Peyer's patch (tissue), 4 donors: ENCODE results near the gene KISS1.

Experiments
- CTCF ChIP-seq, 6 experiments: fragments of 450-650 bp in 4 of 6; fragments of 200-600 bp in 2 of 6; sonication (generic) in 1 of 6; IDR thresholded peaks; one replicate each; pipeline ENCODE4 v1.5.1; 2017 to 2019; ENCODE audit warnings: antibody characterized with exemption in 6 of 6, mild to moderate bottlenecking in 3 of 6, moderate library complexity in 1 of 6
- POLR2A ChIP-seq, 2 donors: fragments of 450-650 bp; IDR thresholded peaks; one replicate each; pipeline ENCODE4 v1.5.1; 2017; ENCODE audit warnings: antibody characterized with exemption in 2 of 2, mild to moderate bottlenecking in 2 of 2, moderate library complexity in 2 of 2

- TF ChIP-seq CTCF (IDR thresholded peaks at IDR 0.05) (no peak), POLR2A (IDR thresholded peaks at IDR 0.05) (no peak)
Measured at GRCh38 chr1:204227351-204227750, 31.1 kb upstream of the KISS1 start.
